ENCODE measurements around the gene RIPPLY1. TPM values are rescaled to one million over a fixed set of nuclear protein-coding genes. Genes with fewer than 3 reads are reported as not detected.

The RIPPLY1 gene
- under 1 TPM in 1 of 3 donors, not detected in 2; 0.66 TPM for total RNA-seq

DNA sequence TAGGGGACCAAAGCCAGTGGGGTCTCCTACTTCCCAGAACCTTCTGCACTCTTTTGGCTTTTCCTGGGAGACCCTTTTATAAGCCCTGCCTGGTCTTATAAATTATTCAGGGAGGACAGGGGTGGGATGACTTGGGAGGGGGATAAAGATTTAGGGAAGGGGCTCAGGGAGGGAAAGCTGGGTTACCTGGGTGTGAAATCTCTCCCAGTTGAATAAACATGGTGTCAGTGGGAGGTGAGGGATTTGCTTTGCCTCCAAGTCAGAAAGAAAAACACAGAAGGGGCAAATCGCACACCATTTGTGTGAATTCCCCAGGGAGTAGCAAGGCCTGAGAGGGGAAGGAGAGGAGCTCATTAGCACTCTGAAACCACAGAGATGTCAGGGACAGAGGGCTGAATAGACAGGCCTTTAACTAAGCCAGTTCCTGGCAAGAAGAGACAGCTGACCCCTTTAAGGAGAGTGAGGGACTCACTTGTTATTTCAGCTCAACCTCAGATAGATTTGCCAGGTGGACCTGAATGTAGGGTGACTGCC lies at the start of gene RIPPLY1:
Gene RIPPLY1 (minus strand): TSS at position 51 of the 534 bp plus-strand sequence. CDS start 54 bp downstream, outside the sequence.
- Histone ChIP-seq H3K27ac (no peak within 1 kb of the TSS), H3K9me3 (no peaks in the 10 kb centered on the region), H3K4me1 (no peaks in the 10 kb centered on the region), H3K4me3 (no peak within 1 kb of the TSS), H3K27me3 (peaks cover 0 to 57% of the 10 kb centered on the region in 2 donors), H3K36me3 (no peaks in the 10 kb centered on the region)
- TF ChIP-seq POLR2AphosphoS5 (IDR thresholded peaks at IDR 0.05) (no peak), POLR2A (IDR thresholded peaks at IDR 0.05) (no peak)
- TF ChIP-seq, protein P1, sequence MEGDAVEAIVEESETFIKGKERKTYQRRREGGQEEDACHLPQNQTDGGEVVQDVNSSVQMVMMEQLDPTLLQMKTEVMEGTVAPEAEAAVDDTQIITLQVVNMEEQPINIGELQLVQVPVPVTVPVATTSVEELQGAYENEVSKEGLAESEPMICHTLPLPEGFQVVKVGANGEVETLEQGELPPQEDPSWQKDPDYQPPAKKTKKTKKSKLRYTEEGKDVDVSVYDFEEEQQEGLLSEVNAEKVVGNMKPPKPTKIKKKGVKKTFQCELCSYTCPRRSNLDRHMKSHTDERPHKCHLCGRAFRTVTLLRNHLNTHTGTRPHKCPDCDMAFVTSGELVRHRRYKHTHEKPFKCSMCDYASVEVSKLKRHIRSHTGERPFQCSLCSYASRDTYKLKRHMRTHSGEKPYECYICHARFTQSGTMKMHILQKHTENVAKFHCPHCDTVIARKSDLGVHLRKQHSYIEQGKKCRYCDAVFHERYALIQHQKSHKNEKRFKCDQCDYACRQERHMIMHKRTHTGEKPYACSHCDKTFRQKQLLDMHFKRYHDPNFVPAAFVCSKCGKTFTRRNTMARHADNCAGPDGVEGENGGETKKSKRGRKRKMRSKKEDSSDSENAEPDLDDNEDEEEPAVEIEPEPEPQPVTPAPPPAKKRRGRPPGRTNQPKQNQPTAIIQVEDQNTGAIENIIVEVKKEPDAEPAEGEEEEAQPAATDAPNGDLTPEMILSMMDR (IDR thresholded peaks at IDR 0.05), result no peak
- intact Hi-C loops (cut with DNase I; ENCODE audit: low total_unique reads), result no loop called here
- DNase-seq (ENCODE audit: low spot score in 2 of 2), result no peak

- intact Hi-C loops (cut with DNase I; ENCODE audit: low total_unique reads), result no loop called here
- H3K4me1 ChIP-seq, result no peaks in the 10 kb centered on the region
- H3K36me3 ChIP-seq, result no peaks in the 10 kb centered on the region
- no peak for DNase-seq (ENCODE audit: low spot score in 2 of 2)
- H3K9me3 ChIP-seq, result no peaks in the 10 kb centered on the region
- peaks cover 0 to 28% of the 10 kb centered on the region in 2 donors for H3K27me3 ChIP-seq
- TF ChIP-seq POLR2A (IDR thresholded peaks at IDR 0.05) (no peak), POLR2AphosphoS5 (IDR thresholded peaks at IDR 0.05) (no peak)
- TF ChIP-seq, protein P1 (IDR thresholded peaks at IDR 0.05), result no peak
- H3K27ac ChIP-seq, result no peak overlapping the region
- H3K4me3 ChIP-seq, result no peak overlapping the region
Observed at GRCh38 chrX:106952538-106952937, 49.4 kb upstream of the RIPPLY1 start.

GRCh38 chrX:106952089-106952488 lies 48.9 kb upstream of the RIPPLY1 start:
- TF ChIP-seq, protein P1 (IDR thresholded peaks at IDR 0.05), result no peak
- TF ChIP-seq POLR2AphosphoS5 (IDR thresholded peaks at IDR 0.05), result no peak
- no peak for TF ChIP-seq POLR2A (IDR thresholded peaks at IDR 0.05)
- Histone ChIP-seq H3K4me3 (no peak overlapping the region), H3K4me1 (no peaks in the 10 kb centered on the region), H3K9me3 (no peaks in the 10 kb centered on the region), H3K27ac (no peak overlapping the region), H3K36me3 (no peaks in the 10 kb centered on the region), H3K27me3 (peaks cover 0 to 24% of the 10 kb centered on the region in 2 donors)
- intact Hi-C loops (cut with DNase I; ENCODE audit: low total_unique reads), result no loop called here
- DNase-seq (ENCODE audit: low spot score in 2 of 2), result no peak

- Histone ChIP-seq H3K27ac (no peak overlapping the region), H3K4me3 (no peak overlapping the region), H3K27me3 (peaks cover 0 to 21% of the 10 kb centered on the region in 2 donors), H3K36me3 (no peaks in the 10 kb centered on the region), H3K9me3 (no peaks in the 10 kb centered on the region), H3K4me1 (no peaks in the 10 kb centered on the region)
- DNase-seq (ENCODE audit: low spot score in 2 of 2), result no peak
- TF ChIP-seq, protein P1 (IDR thresholded peaks at IDR 0.05), result no peak
- no peak for TF ChIP-seq POLR2AphosphoS5 (IDR thresholded peaks at IDR 0.05)
- TF ChIP-seq POLR2A (IDR thresholded peaks at IDR 0.05), result no peak
- intact Hi-C loops (cut with DNase I; ENCODE audit: low total_unique reads), result no loop called here
Observed at GRCh38 chrX:106951230-106951629, 48.1 kb upstream of the RIPPLY1 start.

DNA sequence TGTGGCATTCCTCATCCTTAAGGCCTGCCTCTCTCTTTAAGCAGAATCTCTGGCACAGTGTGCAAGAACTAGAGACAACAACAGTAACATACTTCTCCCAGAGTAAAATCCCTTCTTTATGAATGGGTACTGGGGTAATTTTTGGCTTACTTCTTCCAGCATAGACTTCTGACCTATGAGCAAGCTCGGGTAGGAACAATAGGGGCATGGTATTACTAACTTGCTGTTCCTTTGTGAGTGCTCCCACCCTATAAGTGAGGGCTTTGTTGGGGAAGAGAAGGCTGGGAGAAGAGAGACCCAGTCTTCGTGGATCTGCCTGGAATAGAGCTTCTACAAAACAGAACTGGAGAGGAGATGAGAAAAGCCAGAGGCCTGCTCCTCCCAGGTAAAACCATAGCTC lies 47.2 kb upstream of the RIPPLY1 start:
- DNase-seq (ENCODE audit: low spot score in 2 of 2), result no peak
- no peak overlapping the region for H3K27ac ChIP-seq
- TF ChIP-seq, protein P1 (IDR thresholded peaks at IDR 0.05), result no peak
- TF ChIP-seq POLR2A (IDR thresholded peaks at IDR 0.05) (no peak), POLR2AphosphoS5 (IDR thresholded peaks at IDR 0.05) (no peak)
- H3K27me3 ChIP-seq, result peaks cover 0 to 25% of the 10 kb centered on the region in 2 donors
- H3K36me3 ChIP-seq, result no peaks in the 10 kb centered on the region
- H3K9me3 ChIP-seq, result no peaks in the 10 kb centered on the region
- H3K4me1 ChIP-seq, result no peaks in the 10 kb centered on the region
- intact Hi-C loops (cut with DNase I; ENCODE audit: low total_unique reads), result no loop called here
- H3K4me3 ChIP-seq, result no peak overlapping the region
